OCI-LY7 (cell line): ENCODE measurements around the gene SOBP.

Experiments
- EZH2phosphoT487 ChIP-seq: fragments of 200-600 bp; sonication (generic); IDR thresholded peaks from 2 replicates; pipeline ENCODE4 v1.6.1; 2018; ENCODE audit warnings: low read depth, borderline replicate concordance, mild to moderate bottlenecking, mixed run types, antibody characterized with exemption, low read length, moderate library complexity, mixed read lengths
- TF ChIP-seq, protein P1 (sequence below): fragments of 200-600 bp; sonication (generic); conservative IDR thresholded peaks from 2 replicates; pipeline ENCODE4 v1.5.1; 2014; ENCODE audit warnings: mild to moderate bottlenecking, antibody characterized with exemption, low read length, moderate library complexity, mixed read lengths

DNA sequence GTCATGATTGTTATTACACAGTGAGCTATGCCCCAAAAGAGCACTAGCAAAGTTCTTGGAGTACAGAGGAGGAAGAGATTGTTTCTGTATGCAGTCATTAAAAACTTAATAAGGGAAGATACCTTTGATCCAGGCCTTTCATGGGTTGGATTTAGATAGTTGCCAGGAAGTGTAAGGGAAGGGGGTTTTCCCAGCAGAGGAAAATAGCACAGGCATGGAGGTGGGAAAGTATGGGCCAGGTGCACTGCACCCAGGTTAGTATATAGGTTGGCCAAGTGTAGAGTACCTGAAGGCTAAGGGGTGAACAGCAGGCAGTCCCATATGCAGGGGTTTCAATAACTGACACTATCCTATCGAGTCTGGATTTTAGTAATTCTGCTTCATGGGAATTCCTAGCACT lies 101.4 kb downstream of the SOBP start:
- TF ChIP-seq, protein P1, sequence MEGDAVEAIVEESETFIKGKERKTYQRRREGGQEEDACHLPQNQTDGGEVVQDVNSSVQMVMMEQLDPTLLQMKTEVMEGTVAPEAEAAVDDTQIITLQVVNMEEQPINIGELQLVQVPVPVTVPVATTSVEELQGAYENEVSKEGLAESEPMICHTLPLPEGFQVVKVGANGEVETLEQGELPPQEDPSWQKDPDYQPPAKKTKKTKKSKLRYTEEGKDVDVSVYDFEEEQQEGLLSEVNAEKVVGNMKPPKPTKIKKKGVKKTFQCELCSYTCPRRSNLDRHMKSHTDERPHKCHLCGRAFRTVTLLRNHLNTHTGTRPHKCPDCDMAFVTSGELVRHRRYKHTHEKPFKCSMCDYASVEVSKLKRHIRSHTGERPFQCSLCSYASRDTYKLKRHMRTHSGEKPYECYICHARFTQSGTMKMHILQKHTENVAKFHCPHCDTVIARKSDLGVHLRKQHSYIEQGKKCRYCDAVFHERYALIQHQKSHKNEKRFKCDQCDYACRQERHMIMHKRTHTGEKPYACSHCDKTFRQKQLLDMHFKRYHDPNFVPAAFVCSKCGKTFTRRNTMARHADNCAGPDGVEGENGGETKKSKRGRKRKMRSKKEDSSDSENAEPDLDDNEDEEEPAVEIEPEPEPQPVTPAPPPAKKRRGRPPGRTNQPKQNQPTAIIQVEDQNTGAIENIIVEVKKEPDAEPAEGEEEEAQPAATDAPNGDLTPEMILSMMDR = no peak
- no peak for TF ChIP-seq EZH2phosphoT487
